ENCODE results near the gene LHFPL6.

DNA sequence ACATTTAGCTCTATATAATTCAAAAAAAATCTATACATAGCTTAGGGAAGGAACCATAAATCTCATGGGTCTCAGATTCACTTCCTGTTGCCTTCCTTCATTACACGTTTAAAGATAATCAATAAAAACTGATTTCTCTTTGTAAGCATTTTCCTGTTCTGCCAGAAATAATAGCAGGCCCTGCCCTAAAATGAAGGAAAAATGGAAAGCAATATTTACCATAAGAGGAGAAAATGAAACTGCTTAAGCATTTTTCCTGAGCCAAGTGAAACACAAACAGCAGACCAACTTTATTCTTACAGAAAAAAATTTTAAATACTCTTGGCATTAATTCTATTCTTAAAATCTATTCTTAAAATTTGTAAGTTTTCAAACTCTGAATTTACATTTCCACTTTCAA, 4.0 kb downstream of the LHFPL6 start:
- TF ChIP-seq, protein P1, sequence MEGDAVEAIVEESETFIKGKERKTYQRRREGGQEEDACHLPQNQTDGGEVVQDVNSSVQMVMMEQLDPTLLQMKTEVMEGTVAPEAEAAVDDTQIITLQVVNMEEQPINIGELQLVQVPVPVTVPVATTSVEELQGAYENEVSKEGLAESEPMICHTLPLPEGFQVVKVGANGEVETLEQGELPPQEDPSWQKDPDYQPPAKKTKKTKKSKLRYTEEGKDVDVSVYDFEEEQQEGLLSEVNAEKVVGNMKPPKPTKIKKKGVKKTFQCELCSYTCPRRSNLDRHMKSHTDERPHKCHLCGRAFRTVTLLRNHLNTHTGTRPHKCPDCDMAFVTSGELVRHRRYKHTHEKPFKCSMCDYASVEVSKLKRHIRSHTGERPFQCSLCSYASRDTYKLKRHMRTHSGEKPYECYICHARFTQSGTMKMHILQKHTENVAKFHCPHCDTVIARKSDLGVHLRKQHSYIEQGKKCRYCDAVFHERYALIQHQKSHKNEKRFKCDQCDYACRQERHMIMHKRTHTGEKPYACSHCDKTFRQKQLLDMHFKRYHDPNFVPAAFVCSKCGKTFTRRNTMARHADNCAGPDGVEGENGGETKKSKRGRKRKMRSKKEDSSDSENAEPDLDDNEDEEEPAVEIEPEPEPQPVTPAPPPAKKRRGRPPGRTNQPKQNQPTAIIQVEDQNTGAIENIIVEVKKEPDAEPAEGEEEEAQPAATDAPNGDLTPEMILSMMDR (IDR thresholded peaks at IDR 0.05), result no peak
- TF ChIP-seq POLR2AphosphoS5 (IDR thresholded peaks at IDR 0.05), result no peak
